Testis (tissue), 2 donors: ENCODE measurements around the gene KCNAB2.

Experiments
- POLR2A ChIP-seq: fragments of 450-650 bp; IDR thresholded peaks from one replicate; pipeline ENCODE4 v1.6.1; 2017; ENCODE audit warnings: antibody characterized with exemption, mild to moderate bottlenecking, moderate library complexity
- TF ChIP-seq, protein P1 (sequence below), 3 experiments: fragments of 450-650 bp in 2 of 3; fragments of 200-600 bp in 1 of 3; sonication (generic) in 1 of 3; IDR thresholded peaks; one replicate each; pipeline ENCODE4 v1.5.1; 2016 to 2019; ENCODE audit warnings: antibody characterized with exemption in 3 of 3, mild to moderate bottlenecking in 2 of 3, moderate library complexity in 1 of 3

DNA sequence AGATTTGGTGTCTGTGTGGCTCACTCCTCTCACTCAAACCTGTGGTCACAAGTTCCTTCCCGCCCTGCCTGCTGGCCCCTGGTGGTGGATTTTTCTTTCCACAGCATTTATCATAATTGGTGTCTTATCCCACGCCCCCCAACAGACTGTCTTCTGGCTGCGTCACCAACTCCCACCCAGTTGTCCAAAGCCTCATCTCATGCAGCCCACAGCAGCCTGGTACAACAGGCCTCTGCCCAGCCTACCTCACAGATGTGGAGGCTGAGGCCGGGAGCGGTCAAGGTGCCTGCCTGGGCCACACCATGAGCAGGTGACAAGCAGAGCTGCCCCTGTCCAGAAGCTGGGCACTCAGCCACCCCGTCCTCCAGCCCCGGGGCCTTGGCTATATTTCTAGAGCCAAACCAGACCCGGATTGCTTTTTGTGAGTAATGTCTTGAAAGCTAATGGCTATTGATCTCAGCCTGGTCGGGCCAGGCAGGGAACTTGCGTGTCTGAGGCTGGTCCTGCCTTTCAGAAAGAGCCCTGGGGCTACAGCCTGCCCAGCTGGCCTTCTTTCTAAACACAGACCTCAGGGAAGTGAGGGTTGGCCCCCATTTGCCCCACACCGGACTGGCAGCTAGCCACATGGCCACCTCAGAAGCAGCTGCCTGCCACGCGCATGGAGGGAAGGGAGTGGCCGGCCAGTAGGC, 2.6 kb downstream of the KCNAB2 start:
- TF ChIP-seq, protein P1, sequence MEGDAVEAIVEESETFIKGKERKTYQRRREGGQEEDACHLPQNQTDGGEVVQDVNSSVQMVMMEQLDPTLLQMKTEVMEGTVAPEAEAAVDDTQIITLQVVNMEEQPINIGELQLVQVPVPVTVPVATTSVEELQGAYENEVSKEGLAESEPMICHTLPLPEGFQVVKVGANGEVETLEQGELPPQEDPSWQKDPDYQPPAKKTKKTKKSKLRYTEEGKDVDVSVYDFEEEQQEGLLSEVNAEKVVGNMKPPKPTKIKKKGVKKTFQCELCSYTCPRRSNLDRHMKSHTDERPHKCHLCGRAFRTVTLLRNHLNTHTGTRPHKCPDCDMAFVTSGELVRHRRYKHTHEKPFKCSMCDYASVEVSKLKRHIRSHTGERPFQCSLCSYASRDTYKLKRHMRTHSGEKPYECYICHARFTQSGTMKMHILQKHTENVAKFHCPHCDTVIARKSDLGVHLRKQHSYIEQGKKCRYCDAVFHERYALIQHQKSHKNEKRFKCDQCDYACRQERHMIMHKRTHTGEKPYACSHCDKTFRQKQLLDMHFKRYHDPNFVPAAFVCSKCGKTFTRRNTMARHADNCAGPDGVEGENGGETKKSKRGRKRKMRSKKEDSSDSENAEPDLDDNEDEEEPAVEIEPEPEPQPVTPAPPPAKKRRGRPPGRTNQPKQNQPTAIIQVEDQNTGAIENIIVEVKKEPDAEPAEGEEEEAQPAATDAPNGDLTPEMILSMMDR (IDR thresholded peaks at IDR 0.05): no peak
- no peak for TF ChIP-seq POLR2A
